Measurements from ENCODE around the gene TEX51. TPM values are rescaled to one million over a fixed set of nuclear protein-coding genes. Genes with fewer than 3 reads are reported as not detected.

Gene TEX51
- total and polyA plus RNA-seq, 2 donors (not counting 3 experiments of a cell fraction or from before 2014, with no cell fraction given): not detected

GRCh38 chr2:126935774-126936173 is 37.1 kb downstream of the TEX51 start:
- H3K4me1 ChIP-seq (ENCODE audit: control insufficient read depth, extremely low read depth, insufficient read depth, low read length): no peaks in the 10 kb centered on the region
- no peak overlapping the region for H2AFZ ChIP-seq (ENCODE audit: low read depth, low read length)
- dilution Hi-C loops (cut with MboI; ENCODE audit: extremely low pct_ligation_motif_present, low sequenced_read_pairs): no loop called here
- CTCF ChIA-PET: no interaction called here
- H3K36me3 ChIP-seq (ENCODE audit: control insufficient read depth in 2 of 2, extremely low read depth in 1 of 2, insufficient read depth in 2 of 2, low read length in 2 of 2): no peaks in the 10 kb centered on the region
- DNase-seq (ENCODE audit: low read depth, low spot score): no peak
- no peak overlapping the region for H3K9ac ChIP-seq (replicated peaks; ENCODE audit: extremely low read depth, insufficient read depth, low read length)
- H3K9me1 ChIP-seq (replicated peaks; ENCODE audit: control insufficient read depth, extremely low read depth, insufficient read depth, low read length): no peaks in the 10 kb centered on the region
- FAIRE-seq: no peak
- no peak overlapping the region for H3K4me2 ChIP-seq (ENCODE audit: insufficient read depth, low read length)
- no peak overlapping the region for H3K4me3 ChIP-seq (replicated peaks in 1 of 3; ENCODE audit: insufficient read depth in 1 of 3, low read depth in 1 of 3, low read length in 3 of 3)
- no peaks in the 10 kb centered on the region for H4K20me1 ChIP-seq (replicated peaks; ENCODE audit: control insufficient read depth, extremely low read depth, insufficient read depth, low read length)
- POLR2A ChIA-PET: no interaction called here
- H3K79me2 ChIP-seq (ENCODE audit: control insufficient read depth, insufficient read depth, low read length): no peaks in the 10 kb centered on the region
- intact Hi-C loops (cut with micrococcal nuclease): no loop called here
- BruUV-seq (replicated peaks): no TSS peak
- no peaks in the 10 kb centered on the region for H3K9me3 ChIP-seq (replicated peaks; ENCODE audit: control insufficient read depth, insufficient read depth, low read length)
- TF ChIP-seq POLR2A (IDR thresholded peaks at IDR 0.05; ENCODE audit: low read depth, low read length): no peak
- H3K27ac ChIP-seq (ENCODE audit: insufficient read depth, low read depth, low read length): no peak overlapping the region
- no peaks in the 10 kb centered on the region for H3K27me3 ChIP-seq (ENCODE audit: control insufficient read depth in 2 of 2, insufficient read depth in 2 of 2, low read length in 2 of 2)

DNA sequence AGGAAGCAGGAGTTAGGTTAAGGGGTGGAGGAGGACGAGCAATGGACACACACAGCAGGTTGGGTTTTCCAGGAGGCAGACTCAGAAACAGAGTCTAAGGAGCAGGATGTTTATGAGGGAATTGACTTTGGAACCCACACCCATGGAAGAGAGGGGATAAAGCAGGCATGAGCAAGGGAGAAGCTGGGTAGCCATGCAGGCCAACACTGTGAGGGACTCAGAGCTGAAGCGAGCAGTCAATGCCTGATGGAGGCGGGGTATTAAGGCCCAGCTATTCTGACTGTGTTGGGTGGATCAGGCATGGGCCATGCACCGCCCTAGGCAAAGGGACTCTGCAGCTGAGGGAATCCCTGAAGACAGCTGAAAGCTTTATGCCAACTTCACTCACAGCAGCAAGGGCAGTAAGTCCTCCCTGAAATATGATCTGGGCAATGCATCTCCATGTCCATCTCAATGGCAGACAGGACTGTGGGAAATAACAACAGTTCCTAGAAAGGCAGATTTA is 37.6 kb downstream of the TEX51 start:
- no peaks in the 10 kb centered on the region for H3K9me3 ChIP-seq (replicated peaks; ENCODE audit: control insufficient read depth, insufficient read depth, low read length)
- BruUV-seq (replicated peaks): no TSS peak
- ChIA-PET POLR2A (no interaction called here), CTCF (no interaction called here)
- H3K9ac ChIP-seq (replicated peaks; ENCODE audit: extremely low read depth, insufficient read depth, low read length): no peak overlapping the region
- dilution Hi-C loops (cut with MboI; ENCODE audit: extremely low pct_ligation_motif_present, low sequenced_read_pairs) (no loop called here), intact Hi-C loops (cut with micrococcal nuclease) (no loop called here)
- H3K4me2 ChIP-seq (ENCODE audit: insufficient read depth, low read length): no peak overlapping the region
- TF ChIP-seq MYC (IDR thresholded peaks at IDR 0.05; ENCODE audit: low read depth, low read length) (no peak), EZH2 (IDR thresholded peaks at IDR 0.05; ENCODE audit: borderline replicate concordance, low read depth, low read length, severe bottlenecking) (no peak), GATA2 (IDR thresholded peaks at IDR 0.05; ENCODE audit: insufficient read depth, insufficient read length, low read depth, low read length) (no peak), POLR2A (IDR thresholded peaks at IDR 0.05; ENCODE audit: low read depth, low read length) (no peak), FOS (IDR thresholded peaks at IDR 0.05; ENCODE audit: borderline replicate concordance, insufficient read depth, low read length) (no peak), POLR2AphosphoS5 (IDR thresholded peaks at IDR 0.05; ENCODE audit: insufficient read depth, low read depth, low read length) (no peak)
- TF ChIP-seq, protein P1, sequence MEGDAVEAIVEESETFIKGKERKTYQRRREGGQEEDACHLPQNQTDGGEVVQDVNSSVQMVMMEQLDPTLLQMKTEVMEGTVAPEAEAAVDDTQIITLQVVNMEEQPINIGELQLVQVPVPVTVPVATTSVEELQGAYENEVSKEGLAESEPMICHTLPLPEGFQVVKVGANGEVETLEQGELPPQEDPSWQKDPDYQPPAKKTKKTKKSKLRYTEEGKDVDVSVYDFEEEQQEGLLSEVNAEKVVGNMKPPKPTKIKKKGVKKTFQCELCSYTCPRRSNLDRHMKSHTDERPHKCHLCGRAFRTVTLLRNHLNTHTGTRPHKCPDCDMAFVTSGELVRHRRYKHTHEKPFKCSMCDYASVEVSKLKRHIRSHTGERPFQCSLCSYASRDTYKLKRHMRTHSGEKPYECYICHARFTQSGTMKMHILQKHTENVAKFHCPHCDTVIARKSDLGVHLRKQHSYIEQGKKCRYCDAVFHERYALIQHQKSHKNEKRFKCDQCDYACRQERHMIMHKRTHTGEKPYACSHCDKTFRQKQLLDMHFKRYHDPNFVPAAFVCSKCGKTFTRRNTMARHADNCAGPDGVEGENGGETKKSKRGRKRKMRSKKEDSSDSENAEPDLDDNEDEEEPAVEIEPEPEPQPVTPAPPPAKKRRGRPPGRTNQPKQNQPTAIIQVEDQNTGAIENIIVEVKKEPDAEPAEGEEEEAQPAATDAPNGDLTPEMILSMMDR (IDR thresholded peaks at IDR 0.05; ENCODE audit: extremely low read depth in 1 of 2, insufficient read depth in 1 of 2, low read depth in 1 of 2, low read length in 2 of 2): no peak
- H3K4me3 ChIP-seq (replicated peaks in 1 of 3; ENCODE audit: insufficient read depth in 1 of 3, low read depth in 1 of 3, low read length in 3 of 3): no peak overlapping the region
- H3K27ac ChIP-seq (ENCODE audit: insufficient read depth, low read depth, low read length): no peak overlapping the region
- H3K9me1 ChIP-seq (replicated peaks; ENCODE audit: control insufficient read depth, extremely low read depth, insufficient read depth, low read length): no peaks in the 10 kb centered on the region
- H3K27me3 ChIP-seq (ENCODE audit: control insufficient read depth in 2 of 2, insufficient read depth in 2 of 2, low read length in 2 of 2): no peaks in the 10 kb centered on the region
- no peaks in the 10 kb centered on the region for H4K20me1 ChIP-seq (replicated peaks; ENCODE audit: control insufficient read depth, extremely low read depth, insufficient read depth, low read length)
- H3K79me2 ChIP-seq (ENCODE audit: control insufficient read depth, insufficient read depth, low read length): no peaks in the 10 kb centered on the region
- H3K4me1 ChIP-seq (ENCODE audit: control insufficient read depth, extremely low read depth, insufficient read depth, low read length): no peaks in the 10 kb centered on the region
- DNase-seq (ENCODE audit: low read depth, low spot score) (no peak), FAIRE-seq (no peak)
- no peaks in the 10 kb centered on the region for H3K36me3 ChIP-seq (ENCODE audit: control insufficient read depth in 2 of 2, extremely low read depth in 1 of 2, insufficient read depth in 2 of 2, low read length in 2 of 2)
- no peak overlapping the region for H2AFZ ChIP-seq (ENCODE audit: low read depth, low read length)

All from endothelial cell of umbilical vein (primary cell).